IMR-90 (cell line): ENCODE results near the gene ARHGAP15. TPM values are rescaled to one million over a fixed set of nuclear protein-coding genes. Genes with fewer than 3 reads are reported as not detected.

Experiments used
- ATAC-seq: fragments of 200-7000 bp; cut with Tn5 transposase; 2 replicates; pipeline ENCODE4 v1.9.1; 2020; ENCODE audit warnings: low read depth, mild to moderate bottlenecking, moderate library complexity
- BruUV-seq: library from RNA; stranded (reverse); fragments of 400-500 nt; replicated peaks from 2 replicates; lab custom pipeline; 2021; lab: Mats Ljungman, UMichigan
- CTCF ChIA-PET: fragments of 300-600 bp; formaldehyde crosslinking; extraction: SDS; loops from one replicate; lab custom pipeline; 2021; ENCODE audit warnings: antibody characterized with exemption; lab: Yijun Ruan, JAX
- POLR2A ChIA-PET: fragments of 300-600 bp; sonication (Branson Sonifier 250); formaldehyde crosslinking; loops from one replicate; lab custom pipeline; 2022; ENCODE audit warnings: antibody characterized with exemption; ENCODE audit not compliant: unreplicated experiment; lab: Charles Lee
- DNase-seq: peaks from one replicate; pipeline ENCODE4 v3.0.0; 2013
- H2AFZ ChIP-seq: replicated peaks from 2 replicates; pipeline ENCODE3; 2013; ENCODE audit warnings: low read length, mild to moderate bottlenecking; ENCODE audit not compliant: poor library complexity
- H2AK5ac ChIP-seq: 2 replicates; pipeline ENCODE4 v1.6.1; 2013; ENCODE audit warnings: low read depth, low read length, inconsistent platforms
- H2AK9ac ChIP-seq: replicated peaks from 2 replicates; pipeline ENCODE3; 2013; ENCODE audit warnings: mild to moderate bottlenecking, low read depth, low read length, moderate library complexity; ENCODE audit not compliant: poor library complexity
- H2BK120ac ChIP-seq: 2 replicates; pipeline ENCODE4 v1.6.1; 2013; ENCODE audit warnings: low read depth, low read length, inconsistent platforms
- H2BK15ac ChIP-seq: 3 replicates; pipeline ENCODE4 v1.6.1; 2013; ENCODE audit warnings: low read depth, low read length, inconsistent platforms
- H2BK20ac ChIP-seq: 2 replicates; pipeline ENCODE4 v1.6.1; 2013; ENCODE audit warnings: low read depth, mild to moderate bottlenecking, inconsistent platforms, low read length, moderate library complexity
- H2BK5ac ChIP-seq: 2 replicates; pipeline ENCODE4 v1.6.1; 2013; ENCODE audit warnings: mild to moderate bottlenecking, low read depth, low read length, inconsistent platforms; ENCODE audit not compliant: poor library complexity, severe bottlenecking
- H3K14ac ChIP-seq: replicated peaks from 2 replicates; pipeline ENCODE4 v1.6.1; 2013; ENCODE audit warnings: low read depth, low read length, inconsistent platforms
- H3K18ac ChIP-seq: 2 replicates; pipeline ENCODE4 v1.6.1; 2013; ENCODE audit warnings: low read depth, low read length, control low read depth
- H3K23ac ChIP-seq: 2 replicates; pipeline ENCODE4 v1.6.1; 2013; ENCODE audit warnings: low read depth, low read length, inconsistent platforms
- H3K27ac ChIP-seq: 2 replicates; pipeline ENCODE4 v1.5.1; 2013; ENCODE audit warnings: mild to moderate bottlenecking, control low read depth, low read length; ENCODE audit not compliant: insufficient read depth
- H3K27me3 ChIP-seq: 2 replicates; pipeline ENCODE4 v1.6.1; 2013; ENCODE audit warnings: low read length; ENCODE audit not compliant: control insufficient read depth, insufficient read depth
- H3K36me3 ChIP-seq: 2 replicates; pipeline ENCODE4 v1.6.1; 2013; ENCODE audit warnings: low read length, mixed read lengths; ENCODE audit not compliant: control insufficient read depth, insufficient read depth
- H3K4ac ChIP-seq: 2 replicates; pipeline ENCODE4 v1.6.1; 2013; ENCODE audit warnings: low read depth, low read length, inconsistent platforms
- H3K4me1 ChIP-seq: 2 replicates; pipeline ENCODE4 v1.6.1; 2013; ENCODE audit warnings: low read length, mixed read lengths; ENCODE audit not compliant: control insufficient read depth, insufficient read depth
- H3K4me2 ChIP-seq: 2 replicates; pipeline ENCODE4 v1.6.1; 2013; ENCODE audit warnings: low read depth, mild to moderate bottlenecking, control low read depth, low read length, moderate library complexity
- H3K4me3 ChIP-seq: 2 replicates; pipeline ENCODE4 v1.5.1; 2013; ENCODE audit warnings: low read depth, mild to moderate bottlenecking, control low read depth, low read length, moderate library complexity; ENCODE audit not compliant: insufficient read depth
- H3K56ac ChIP-seq: 2 replicates; pipeline ENCODE4 v1.6.1; 2013; ENCODE audit warnings: low read length, inconsistent platforms; ENCODE audit not compliant: insufficient read depth; ENCODE audit errors: extremely low read depth
- H3K79me1 ChIP-seq, 2 experiments: 2 replicates each; pipeline ENCODE4 v1.6.1; 2013; ENCODE audit warnings: low read length in 2 of 2, inconsistent platforms in 1 of 2, low read depth in 1 of 2
- H3K9ac ChIP-seq: 2 replicates; pipeline ENCODE4 v1.6.1; 2013; ENCODE audit warnings: low read depth, low read length, control low read depth
- H3K9me1 ChIP-seq: 2 replicates; pipeline ENCODE4 v1.6.1; 2013; ENCODE audit warnings: low read length, inconsistent platforms; ENCODE audit not compliant: insufficient read depth
- H3K9me3 ChIP-seq: 2 replicates; pipeline ENCODE4 v1.6.1; 2013; ENCODE audit warnings: low read length; ENCODE audit not compliant: control insufficient read depth, insufficient read depth
- H4K20me1 ChIP-seq: 2 replicates; pipeline ENCODE4 v1.6.1; 2013; ENCODE audit warnings: low read length, inconsistent platforms; ENCODE audit not compliant: insufficient read depth
- H4K5ac ChIP-seq: 2 replicates; pipeline ENCODE4 v1.6.1; 2013; ENCODE audit warnings: mild to moderate bottlenecking, low read depth, low read length, control low read depth
- H4K8ac ChIP-seq, 2 experiments: 2 replicates each; pipeline ENCODE4 v1.6.1; 2013; ENCODE audit warnings: low read depth in 2 of 2, low read length in 2 of 2, control low read depth in 1 of 2, inconsistent platforms in 1 of 2
- H4K91ac ChIP-seq: 2 replicates; pipeline ENCODE4 v1.6.1; 2013; ENCODE audit warnings: low read depth, low read length, inconsistent platforms; ENCODE audit not compliant: insufficient read depth
- BHLHE40 ChIP-seq: fragments of 150-350 bp; IDR thresholded peaks from 2 replicates; pipeline ENCODE4 v1.6.1; 2016; ENCODE audit warnings: mild to moderate bottlenecking, low read depth, low read length
- CEBPB ChIP-seq: IDR thresholded peaks from 2 replicates; pipeline ENCODE4 v1.6.1; 2012; ENCODE audit warnings: low read depth, low read length, improper control_type of control experiment
- MAFK ChIP-seq: IDR thresholded peaks from 2 replicates; pipeline ENCODE4 v1.6.1; 2012; ENCODE audit warnings: low read depth, low read length, improper control_type of control experiment
- MAZ ChIP-seq: IDR thresholded peaks from 2 replicates; pipeline ENCODE4 v1.6.1; 2012; ENCODE audit warnings: low read depth, mild to moderate bottlenecking, low read length, improper control_type of control experiment, moderate library complexity, borderline replicate concordance
- MXI1 ChIP-seq: IDR thresholded peaks from 2 replicates; pipeline ENCODE4 v1.6.1; 2012; ENCODE audit warnings: low read depth, mild to moderate bottlenecking, low read length, moderate library complexity, borderline replicate concordance
- NFE2L2 ChIP-seq: fragments of 150-350 bp; IDR thresholded peaks from 2 replicates; pipeline ENCODE4 v1.6.1; 2016; ENCODE audit warnings: low read depth, mild to moderate bottlenecking, low read length
- RAD21 ChIP-seq: IDR thresholded peaks from 2 replicates; pipeline ENCODE4 v1.6.1; 2012; ENCODE audit warnings: low read length, improper control_type of control experiment
- dilution Hi-C: fragments of 300-500 bp; cut with HindIII; formaldehyde crosslinking; loops from one replicate; pipeline ENCODE4 v1.14.3; 2018; ENCODE audit warnings: low sequenced_read_pairs; ENCODE audit not compliant: unreplicated experiment
- in situ Hi-C: fragments of 300-500 bp; cut with MboI; formaldehyde crosslinking; loops from 3 replicates; pipeline ENCODE4 v1.14.3; 2019; ENCODE audit warnings: low sequenced_read_pairs, inconsistent platforms, mixed read lengths
- intact Hi-C: fragments of 100-400 bp; cut with micrococcal nuclease; formaldehyde crosslinking; loops from 2 replicates; pipeline ENCODE4 v1.10.0; 2022
- polyA plus RNA-seq, 3 experiments: library from polyadenylated mRNA; depleted of rRNA; stranded (reverse); fragments of >200 nt; gene quantifications; 2 replicates each; pipeline ENCODE4 v1.2.3, GENCODE V29; 2012; ENCODE audit warnings: low replicate concordance in 1 of 3
- total RNA-seq: library from RNA; depleted of rRNA; stranded (reverse); fragments of >200 nt; gene quantifications from 2 replicates; pipeline ENCODE4 v1.2.3, GENCODE V29; 2012
- TF ChIP-seq, protein P1 (sequence below): conservative IDR thresholded peaks from 2 replicates; pipeline ENCODE4 v1.5.1; 2012; ENCODE audit warnings: mild to moderate bottlenecking, low read depth, low read length, improper control_type of control experiment
- TF ChIP-seq, protein P2 (sequence below): fragments of 150-350 bp; IDR thresholded peaks from 2 replicates; pipeline ENCODE4 v1.6.1; 2016; ENCODE audit warnings: low read depth, mild to moderate bottlenecking, low read length, moderate library complexity, borderline replicate concordance
- TF ChIP-seq, protein P3 (sequence below): fragments of 150-350 bp; IDR thresholded peaks from 2 replicates; pipeline ENCODE4 v1.6.1; 2017; ENCODE audit warnings: mild to moderate bottlenecking, antibody characterized with exemption, low read length, low read depth

The ARHGAP15 gene
- total and polyA plus RNA-seq, 2 of the 4 experiments (the other 2 are of a cell fraction), result not detected

DNA sequence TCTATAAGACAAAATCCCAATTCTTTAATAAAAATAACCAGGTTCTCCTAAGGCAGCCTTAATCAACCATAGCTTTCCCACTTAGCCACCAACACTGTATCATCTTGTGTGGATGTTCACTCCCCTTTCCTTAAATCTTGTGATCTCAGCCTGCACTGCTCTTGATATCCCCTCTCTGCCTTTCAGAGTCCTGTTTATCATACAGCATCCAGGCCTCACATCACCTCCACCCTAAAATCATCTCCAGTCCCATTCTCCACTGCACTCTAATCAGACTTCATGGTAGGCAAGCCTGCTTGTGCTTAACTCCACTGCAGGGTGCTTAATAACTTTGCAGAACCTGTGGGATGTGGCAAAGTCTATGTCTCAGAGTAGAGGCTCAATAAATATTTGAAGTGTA lies 18.8 kb downstream of the ARHGAP15 start:
- no peak overlapping the region for H3K14ac ChIP-seq
- H3K36me3 ChIP-seq, result no peaks in the 10 kb centered on the region
- no peak overlapping the region for H3K4me3 ChIP-seq
- no peak overlapping the region for H3K23ac ChIP-seq
- dilution Hi-C loops (no loop called here), intact Hi-C loops (no loop called here), in situ Hi-C loops (no loop called here)
- no peak overlapping the region for H3K56ac ChIP-seq
- H3K27me3 ChIP-seq, result peaks cover 4% of the 10 kb centered on the region; the same call in 1 of the 2 replicates
- no peak overlapping the region for H4K5ac ChIP-seq
- no peak overlapping the region for H3K9ac ChIP-seq
- H4K20me1 ChIP-seq, result no peaks in the 10 kb centered on the region
- no peaks in the 10 kb centered on the region for H3K9me1 ChIP-seq
- no peak overlapping the region for H2AFZ ChIP-seq
- H3K9me3 ChIP-seq, result no peaks in the 10 kb centered on the region
- no TSS peak for BruUV-seq
- no peak for DNase-seq
- H2AK5ac ChIP-seq, result no peak overlapping the region
- H4K8ac ChIP-seq, result no peak overlapping the region
- no peak overlapping the region for H2BK15ac ChIP-seq
- no peak overlapping the region for H3K4me2 ChIP-seq
- POLR2A ChIA-PET, result no interaction called here
- H2AK9ac ChIP-seq, result no peak overlapping the region
- H2BK120ac ChIP-seq, result no peak overlapping the region
- no peak overlapping the region for H4K91ac ChIP-seq
- H3K4ac ChIP-seq, result no peak overlapping the region
- CTCF ChIA-PET, result no interaction called here
- H3K27ac ChIP-seq, result no peak overlapping the region
- H2BK5ac ChIP-seq, result no peak overlapping the region
- TF ChIP-seq BHLHE40 (no peak), CEBPB (no peak), NFE2L2 (no peak), RAD21 (no peak), MAZ (no peak), MAFK (no peak), MXI1 (no peak)
- TF ChIP-seq, protein P1, sequence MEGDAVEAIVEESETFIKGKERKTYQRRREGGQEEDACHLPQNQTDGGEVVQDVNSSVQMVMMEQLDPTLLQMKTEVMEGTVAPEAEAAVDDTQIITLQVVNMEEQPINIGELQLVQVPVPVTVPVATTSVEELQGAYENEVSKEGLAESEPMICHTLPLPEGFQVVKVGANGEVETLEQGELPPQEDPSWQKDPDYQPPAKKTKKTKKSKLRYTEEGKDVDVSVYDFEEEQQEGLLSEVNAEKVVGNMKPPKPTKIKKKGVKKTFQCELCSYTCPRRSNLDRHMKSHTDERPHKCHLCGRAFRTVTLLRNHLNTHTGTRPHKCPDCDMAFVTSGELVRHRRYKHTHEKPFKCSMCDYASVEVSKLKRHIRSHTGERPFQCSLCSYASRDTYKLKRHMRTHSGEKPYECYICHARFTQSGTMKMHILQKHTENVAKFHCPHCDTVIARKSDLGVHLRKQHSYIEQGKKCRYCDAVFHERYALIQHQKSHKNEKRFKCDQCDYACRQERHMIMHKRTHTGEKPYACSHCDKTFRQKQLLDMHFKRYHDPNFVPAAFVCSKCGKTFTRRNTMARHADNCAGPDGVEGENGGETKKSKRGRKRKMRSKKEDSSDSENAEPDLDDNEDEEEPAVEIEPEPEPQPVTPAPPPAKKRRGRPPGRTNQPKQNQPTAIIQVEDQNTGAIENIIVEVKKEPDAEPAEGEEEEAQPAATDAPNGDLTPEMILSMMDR, result no peak
- TF ChIP-seq, protein P2, sequence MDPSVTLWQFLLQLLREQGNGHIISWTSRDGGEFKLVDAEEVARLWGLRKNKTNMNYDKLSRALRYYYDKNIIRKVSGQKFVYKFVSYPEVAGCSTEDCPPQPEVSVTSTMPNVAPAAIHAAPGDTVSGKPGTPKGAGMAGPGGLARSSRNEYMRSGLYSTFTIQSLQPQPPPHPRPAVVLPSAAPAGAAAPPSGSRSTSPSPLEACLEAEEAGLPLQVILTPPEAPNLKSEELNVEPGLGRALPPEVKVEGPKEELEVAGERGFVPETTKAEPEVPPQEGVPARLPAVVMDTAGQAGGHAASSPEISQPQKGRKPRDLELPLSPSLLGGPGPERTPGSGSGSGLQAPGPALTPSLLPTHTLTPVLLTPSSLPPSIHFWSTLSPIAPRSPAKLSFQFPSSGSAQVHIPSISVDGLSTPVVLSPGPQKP, result no peak
- TF ChIP-seq, protein P3, sequence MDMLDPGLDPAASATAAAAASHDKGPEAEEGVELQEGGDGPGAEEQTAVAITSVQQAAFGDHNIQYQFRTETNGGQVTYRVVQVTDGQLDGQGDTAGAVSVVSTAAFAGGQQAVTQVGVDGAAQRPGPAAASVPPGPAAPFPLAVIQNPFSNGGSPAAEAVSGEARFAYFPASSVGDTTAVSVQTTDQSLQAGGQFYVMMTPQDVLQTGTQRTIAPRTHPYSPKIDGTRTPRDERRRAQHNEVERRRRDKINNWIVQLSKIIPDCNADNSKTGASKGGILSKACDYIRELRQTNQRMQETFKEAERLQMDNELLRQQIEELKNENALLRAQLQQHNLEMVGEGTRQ, result no peak
- no peak for ATAC-seq
- H2BK20ac ChIP-seq, result no peak overlapping the region
- H3K4me1 ChIP-seq, result no peaks in the 10 kb centered on the region
- no peaks in the 10 kb centered on the region for H3K79me1 ChIP-seq
- H3K18ac ChIP-seq, result no peak overlapping the region
